Choroid plexus epithelial cell (primary cell): Measurements from ENCODE around the gene TSPYL1.

Source experiments
- DNase-seq: peaks from one replicate; pipeline ENCODE4 v3.0.0-alpha.2; 2010; ENCODE audit warnings: low read depth
- H3K4me3 ChIP-seq: 2 replicates; pipeline ENCODE4 v1.5.1; 2011; ENCODE audit warnings: low read depth, mild to moderate bottlenecking, control low read depth, low read length, moderate library complexity
- CTCF ChIP-seq: conservative IDR thresholded peaks from 2 replicates; pipeline ENCODE4 v1.5.1; 2011; ENCODE audit warnings: low read depth, mild to moderate bottlenecking, control low read depth, inconsistent platforms, low read length, moderate library complexity

TSPYL1 gene

DNA sequence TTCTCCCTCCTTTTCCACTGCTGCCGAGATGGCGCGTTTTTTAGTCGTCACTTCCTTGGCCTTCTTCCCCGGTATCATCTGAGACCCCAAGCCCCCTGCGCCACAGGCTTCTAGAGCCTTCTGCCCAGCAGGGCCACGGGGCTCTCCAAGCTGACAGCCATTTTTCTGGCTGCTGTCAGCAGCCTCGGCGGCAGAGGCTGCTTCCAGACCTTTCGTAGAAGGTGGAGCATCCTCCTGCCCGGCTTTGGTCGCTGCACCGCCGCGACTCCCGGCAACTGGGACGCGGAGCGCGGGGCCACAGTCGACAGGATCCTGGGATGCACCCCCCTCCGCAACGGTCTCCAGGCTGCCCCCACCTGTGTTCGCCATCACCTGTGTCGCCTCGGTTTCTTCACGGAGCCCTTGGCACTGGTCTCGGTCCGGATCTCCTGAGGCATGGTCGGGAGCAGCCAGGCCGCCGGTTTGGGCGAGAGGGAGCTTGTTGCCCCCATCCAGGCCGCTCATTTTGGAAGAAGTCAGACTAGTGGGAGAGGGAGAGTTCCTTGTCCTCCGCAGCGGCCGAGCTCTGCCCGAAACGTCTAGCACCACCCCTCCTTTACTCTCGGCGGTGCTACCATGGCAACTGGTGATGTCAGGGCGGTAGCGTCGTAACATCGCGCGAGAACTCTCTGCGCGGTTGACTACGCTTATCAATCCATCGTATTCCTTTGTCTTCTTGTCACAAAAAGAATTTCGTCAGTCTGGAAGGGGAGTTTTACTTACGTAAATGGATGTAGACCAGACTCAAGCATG is 26.0 kb downstream of the TSPYL1 start, which contains the start of gene TSPYL4:
TSPYL4 (minus strand) TSS at position 571 of the 792 bp plus-strand sequence; CDS start at position 504, 67 bp downstream.
- DNase-seq = peak; percentile 97
- no peak for TF ChIP-seq CTCF
- peak within 1 kb of the TSS; percentile 93 for H3K4me3 ChIP-seq

DNA sequence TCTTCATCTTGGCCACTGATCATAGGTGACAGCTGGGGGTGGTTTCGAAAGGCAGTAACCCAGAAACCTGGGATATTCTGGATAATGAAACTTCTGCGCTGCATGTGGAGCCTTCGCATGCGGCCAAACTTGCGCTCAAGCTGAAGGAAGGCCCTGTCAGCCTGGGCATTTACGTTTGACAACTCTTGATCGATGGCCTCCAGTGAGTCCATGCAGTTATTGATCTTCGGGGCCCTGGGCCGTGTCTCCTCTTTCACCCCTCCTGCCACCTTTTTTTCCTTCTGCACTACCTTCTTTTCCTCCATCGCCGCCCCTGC is 26.6 kb downstream of the TSPYL1 start:
- TF ChIP-seq CTCF = no peak
- no peak for DNase-seq

GRCh38 chr6:116251568-116252384 is 28.0 kb downstream of the TSPYL1 start:
- peak overlapping the region; percentile 25 for H3K4me3 ChIP-seq
- no peak for TF ChIP-seq CTCF

More for the DNA sequence above, 26.6 kb downstream of the TSPYL1 start:
- H3K4me3 ChIP-seq = peak overlapping the region; percentile 93

DNA sequence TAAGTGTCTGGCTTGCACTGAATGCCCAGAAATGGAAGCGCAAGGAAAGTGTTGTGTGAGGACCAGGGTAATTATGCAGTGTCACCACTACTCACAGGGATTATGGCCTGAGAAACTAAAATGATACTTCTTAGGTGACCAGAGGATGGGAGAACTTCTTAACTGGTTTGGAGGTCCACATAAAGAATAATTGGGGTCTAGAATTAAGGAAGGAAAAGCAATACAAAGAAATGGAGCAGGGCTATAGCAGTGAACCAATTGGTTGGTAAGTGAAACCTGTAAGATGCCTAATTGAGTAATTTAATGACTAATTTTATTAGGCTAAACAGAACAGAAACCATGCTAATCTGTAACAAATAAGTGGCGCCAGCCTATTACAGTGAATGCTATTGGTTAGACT is 31.2 kb downstream of the TSPYL1 start:
- no peak for DNase-seq
- no peak for TF ChIP-seq CTCF
- H3K4me3 ChIP-seq = no peak overlapping the region

More at GRCh38 chr6:116251568-116252384, 28.0 kb downstream of the TSPYL1 start:
- peak; percentile 62 for DNase-seq

- H3K4me3 ChIP-seq = no peak overlapping the region
- no peak for TF ChIP-seq CTCF
- DNase-seq = no peak
Measured at GRCh38 chr6:116247285-116247684, 32.4 kb downstream of the TSPYL1 start.

GRCh38 chr6:116246089-116246488 is 33.6 kb downstream of the TSPYL1 start:
- no peak for TF ChIP-seq CTCF
- no peak overlapping the region for H3K4me3 ChIP-seq
- peak; percentile 86 for DNase-seq
